K562 (cell line): ENCODE results near the gene DAB2IP. TPM values are rescaled to one million over a fixed set of nuclear protein-coding genes. Genes with fewer than 3 reads are reported as not detected.

Experiments used
- ATAC-seq: fragments of 200-7000 bp; cut with Tn5 transposase; 3 replicates; pipeline ENCODE4 v1.9.1; 2020; ENCODE audit warnings: moderate library complexity
- BruUV-seq: library from RNA; stranded (reverse); fragments of 400-500 nt; replicated peaks from 2 replicates; lab custom pipeline; 2021; lab: Mats Ljungman, UMichigan
- CTCF ChIA-PET: fragments of 300-600 bp; formaldehyde crosslinking; extraction: SDS; loops from one replicate; lab custom pipeline; 2021; ENCODE audit warnings: low intra/inter-chr PET ratio; lab: Yijun Ruan, JAX
- POLR2A ChIA-PET: fragments of 300-600, 350-650 bp; sonication (Branson Sonifier 250); formaldehyde crosslinking; extraction: SDS; loops from one replicate; lab custom pipeline; 2021; ENCODE audit warnings: antibody characterized with exemption, inconsistent platforms; lab: Yijun Ruan, JAX
- DNase-seq, 4 experiments: peaks; one replicate each; pipeline versions ENCODE4 v3.0.0 to v3.0.0-alpha.2; 2011 to 2018; ENCODE audit warnings: low spot score in 3 of 4, mixed read lengths in 3 of 4; ENCODE audit errors: extremely low read depth in 1 of 4
- FAIRE-seq: peaks from 2 replicates; lab custom pipeline; 2011; peaks lifted over from hg19 to GRCh38; lab: Jason Lieb, UNC
- H2AFZ ChIP-seq: 2 replicates; pipeline ENCODE4 v1.6.0; 2011; ENCODE audit warnings: low read depth, low read length, control low read depth, inconsistent platforms
- H3K27ac ChIP-seq: fragments of 200-600 bp; 3 replicates; pipeline ENCODE4 v1.8.0; 2011; ENCODE audit warnings: low read depth, mild to moderate bottlenecking, control low read depth, inconsistent platforms, low read length, moderate library complexity, mixed read lengths; ENCODE audit errors: extremely low read depth
- H3K27me3 ChIP-seq, 2 experiments: fragments of 300-600 bp in 1 of 2; 2 replicates in 1 of 2; 3 replicates in 1 of 2; pipeline versions ENCODE4 v1.6.0 to v1.8.0; 2011; ENCODE audit warnings: inconsistent platforms in 2 of 2, low read length in 2 of 2, mild to moderate bottlenecking in 1 of 2, mixed read lengths in 1 of 2, moderate library complexity in 1 of 2; ENCODE audit not compliant: control insufficient read depth in 2 of 2, insufficient read depth in 2 of 2
- H3K36me3 ChIP-seq: fragments of 300-600 bp; 3 replicates; pipeline ENCODE4 v1.8.0; 2011; ENCODE audit warnings: mild to moderate bottlenecking, low read length, inconsistent platforms; ENCODE audit not compliant: control insufficient read depth, insufficient read depth
- H3K4me1 ChIP-seq, 2 experiments: fragments of 200-600 bp in 1 of 2; replicated peaks in 1 of 2; 2 replicates in 1 of 2; 3 replicates in 1 of 2; pipeline versions ENCODE4 v1.5.1 to v1.8.0; 2011; ENCODE audit warnings: inconsistent platforms in 2 of 2, low read length in 2 of 2, mild to moderate bottlenecking in 1 of 2, mixed read lengths in 1 of 2, moderate library complexity in 1 of 2; ENCODE audit not compliant: control insufficient read depth in 2 of 2, insufficient read depth in 2 of 2
- H3K4me2 ChIP-seq: 2 replicates; pipeline ENCODE4 v1.6.1; 2011; ENCODE audit warnings: low read length, control low read depth, inconsistent platforms, mixed read lengths; ENCODE audit not compliant: insufficient read depth
- H3K4me3 ChIP-seq: fragments of 200-600 bp; sonication (generic), shearing (Covaris generic); 2 replicates; pipeline ENCODE4 v1.5.1; 2016; ENCODE audit warnings: control low read depth, inconsistent platforms
- H3K79me2 ChIP-seq: fragments of 200-600 bp; 3 replicates; pipeline ENCODE4 v1.8.0; 2011; ENCODE audit warnings: low read length, inconsistent platforms; ENCODE audit not compliant: control insufficient read depth, insufficient read depth
- H3K9ac ChIP-seq, 2 experiments: 2 replicates each; pipeline versions ENCODE4 v1.6.0 to v1.6.1; 2011; ENCODE audit warnings: low read depth in 2 of 2, low read length in 2 of 2, control low read depth in 1 of 2, inconsistent platforms in 1 of 2, mild to moderate bottlenecking in 1 of 2, mixed read lengths in 1 of 2; ENCODE audit not compliant: insufficient read depth in 1 of 2
- H3K9me1 ChIP-seq: one replicate; pipeline ENCODE4 v1.6.0; 2011; ENCODE audit warnings: inconsistent platforms, mild to moderate bottlenecking, low read length, moderate library complexity; ENCODE audit not compliant: control insufficient read depth, insufficient read depth
- H3K9me3 ChIP-seq: replicated peaks from 2 replicates; pipeline ENCODE4 v1.5.1; 2011; ENCODE audit warnings: low read depth, low read length, inconsistent platforms; ENCODE audit not compliant: control insufficient read depth, insufficient read depth
- H4K20me1 ChIP-seq: replicated peaks from 2 replicates; pipeline ENCODE4 v1.6.1; 2011; ENCODE audit warnings: low read length, inconsistent platforms, mixed read lengths; ENCODE audit not compliant: control insufficient read depth, insufficient read depth
- CBX5 ChIP-seq: IDR thresholded peaks from 2 replicates; pipeline ENCODE4 v1.6.1; 2014; ENCODE audit warnings: low read depth, borderline replicate concordance
- GTF2E2 ChIP-seq: fragments of 200-800 bp; sonication (Bioruptor generic); IDR thresholded peaks from 2 replicates; pipeline ENCODE4 v1.6.1; 2016; ENCODE audit warnings: missing genetic modification characterization, missing compliant biosample characterization
- HNRNPL ChIP-seq: fragments of 200-400 bp; formaldehyde crosslinking; IDR thresholded peaks from 2 replicates; pipeline ENCODE4 v1.6.1; 2017; ENCODE audit warnings: low read depth, mild to moderate bottlenecking, low read length
- KLF16 ChIP-seq: IDR thresholded peaks from 2 replicates; pipeline ENCODE4 v1.6.1; 2016; ENCODE audit warnings: antibody characterized with exemption
- RAD21 ChIP-seq, 2 experiments: fragments of 250-450 bp in 1 of 2; fragments of 450-650 bp in 1 of 2; sonication (Bioruptor Pico) in 1 of 2; formaldehyde crosslinking in 1 of 2; IDR thresholded peaks in 1 of 2; conservative IDR thresholded peaks in 1 of 2; 2 replicates each; pipeline versions ENCODE4 v1.4.0 to v1.8.0; 2020 to 2022; ENCODE audit warnings: mild to moderate bottlenecking in 2 of 2, moderate library complexity in 1 of 2
- RAD51 ChIP-seq: fragments of 450-650 bp; IDR thresholded peaks from 2 replicates; pipeline ENCODE4 v1.7.1; 2016; ENCODE audit warnings: low read depth, mild to moderate bottlenecking, borderline replicate concordance
- SAFB ChIP-seq: fragments of 200-400 bp; formaldehyde crosslinking; IDR thresholded peaks from 2 replicates; pipeline ENCODE4 v1.6.1; 2017; ENCODE audit warnings: low read depth, low read length, borderline replicate concordance
- SPI1 ChIP-seq: IDR thresholded peaks from 2 replicates; pipeline ENCODE4 v1.6.1; 2011; ENCODE audit warnings: low read depth, low read length, control low read depth, borderline replicate concordance
- USF1 ChIP-seq: sonication (generic); formaldehyde crosslinking; IDR thresholded peaks from 2 replicates; pipeline ENCODE4 v1.9.0; 2022; ENCODE audit warnings: mild to moderate bottlenecking, missing genetic modification reagents
- USF2 ChIP-seq: sonication (generic); formaldehyde crosslinking; IDR thresholded peaks from 2 replicates; pipeline ENCODE4 v1.5.0; 2020; ENCODE audit warnings: missing genetic modification reagents
- WGBS: fragments of 100-300 bp; shearing (Covaris generic); methylation state at CpG from one replicate; pipeline ENCODE4 v1.1.6; 2016; ENCODE audit warnings: low coverage, mixed read lengths; ENCODE audit not compliant: insufficient coverage; ENCODE audit errors: missing lambda C conversion rate; 5-methylcytosine and 5-hydroxymethylcytosine counted together
- in situ Hi-C: fragments of 300-500 bp; cut with MboI; formaldehyde crosslinking; loops from 4 replicates; pipeline ENCODE4 v1.15.0; 2018; ENCODE audit warnings: inconsistent platforms, mixed read lengths
- intact Hi-C: fragments of 100-400 bp; cut with micrococcal nuclease; formaldehyde crosslinking; loops from 2 replicates; pipeline ENCODE4 v1.14.2; 2022
- polyA plus RNA-seq, 8 experiments: library from polyadenylated mRNA; depleted of rRNA in 4 of 8; stranded (reverse) in 5 of 8; unstranded in 3 of 8; fragments of >200 nt; fragmentation: Nextera tagmentation in 2 of 8; fragmentation: Illumina TruSeq in 1 of 8; extraction: Ambion mirVana in 2 of 8; extraction: Trizol in 1 of 8; gene quantifications; 2 replicates each; pipeline versions ENCODE4 v1.2.1 to v1.2.3, GENCODE V29; 2011 to 2014; ENCODE audit warnings: inconsistent platforms in 1 of 8, missing spikeins in 1 of 8
- total RNA-seq, 7 experiments: library from RNA; depleted of rRNA in 6 of 7; stranded (reverse); fragments of >200 nt in 6 of 7; fragmentation: Illumina TruSeq in 2 of 7; extraction: Trizol in 2 of 7; gene quantifications; 2 replicates each; pipeline versions ENCODE4 v1.2.1 to v1.2.3, GENCODE V29; 2011 to 2021; ENCODE audit warnings: low replicate concordance in 1 of 7

DAB2IP gene
- total and polyA plus RNA-seq, 9 of the 15 experiments (the other 6 are each of a cell fraction or from before 2014, with no cell fraction given) = 0.04 to 0.31 (median 0.08) TPM; not detected in 5

- WGBS = 1% methylated on average over 16 of the region's 16 CpGs
- FAIRE-seq (no peak), ATAC-seq (no peak), DNase-seq (no peak)
- intact Hi-C loops (no loop called here), in situ Hi-C loops (no loop called here)
- no peak overlapping the region for H3K27ac ChIP-seq
- no peaks in the 10 kb centered on the region for H3K4me1 ChIP-seq
- H3K9ac ChIP-seq = no peak overlapping the region
- H2AFZ ChIP-seq = no peak overlapping the region
- H3K4me3 ChIP-seq = no peak overlapping the region
- ChIA-PET CTCF (no interaction called here), POLR2A (no interaction called here)
- no peak overlapping the region for H3K4me2 ChIP-seq
- BruUV-seq = no TSS peak
- H3K9me3 ChIP-seq = no peaks in the 10 kb centered on the region
- no peaks in the 10 kb centered on the region; the same call in 1 of the 2 replicates for H4K20me1 ChIP-seq
- no peaks in the 10 kb centered on the region for H3K79me2 ChIP-seq
- TF ChIP-seq USF2 (CRISPR knock-in tag) (peak; percentile 67), HNRNPL (no peak), KLF16 (no peak), RAD51 (0 out of 2 replicates have a peak, but pooled peaks have one; percentile 27), USF1 (CRISPR knock-in tag) (peak; percentile 52), RAD21 (CRISPR knock-in tag; conservative IDR thresholded peaks at IDR 0.05 in 1 of 2, IDR thresholded peaks at IDR 0.05 in 1 of 2) (0 out of 4 replicates have a peak, but pooled peaks of 1 of the 2 experiments have one; percentile 9), CBX5 (no peak), SPI1 (no peak), GTF2E2 (tag) (no peak), SAFB (no peak)
- no peaks in the 10 kb centered on the region for H3K36me3 ChIP-seq
- peaks cover 5 to 41% of the 10 kb centered on the region in 2 experiments for H3K27me3 ChIP-seq
- H3K9me1 ChIP-seq = no peaks in the 10 kb centered on the region
These were observed 156.4 kb downstream of the DAB2IP start for GRCh38 chr9:121807823-121808278.
